Stimulated activated CD4-positive, alpha-beta T cell treated with anti-CD3 and anti-CD28 coated beads, TNF-alpha, amount 100 ng/mL, for 1 hour (primary cell): ENCODE measurements around the gene HBA2.
"Not testable (repeated sequence)": the region's sequence is repeated elsewhere in the genome, so short reads cannot be mapped to it uniquely, and the experiment has no call there.

ENCODE experiments used
- DNase-seq, 3 donors: peaks; one replicate each; pipeline ENCODE4 v3.0.0-alpha.2; 2020; ENCODE audit warnings: low read depth in 3 of 3, low spot score in 1 of 3

The HBA2 gene

GRCh38 chr16:154217-155030 is 18.3 kb upstream of the HBA2 start:
- DNase-seq, result no peak

DNA sequence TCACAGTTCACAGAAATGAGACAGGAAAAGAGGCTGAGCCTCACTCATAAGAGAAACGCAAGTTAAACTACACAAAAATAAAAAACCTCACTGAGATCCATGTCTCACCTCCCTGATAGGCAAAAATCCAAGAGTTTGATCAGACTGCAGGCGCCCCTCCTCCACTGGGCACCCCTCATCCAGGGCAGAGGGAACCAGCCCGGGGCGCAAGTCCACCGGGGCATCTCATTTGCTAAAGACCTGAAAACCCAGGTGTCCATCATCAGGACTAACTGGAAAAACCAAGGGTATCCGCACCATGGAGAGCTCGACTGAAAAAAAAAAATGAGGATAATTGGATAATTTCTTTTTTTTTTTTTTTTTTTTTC is 17.7 kb upstream of the HBA2 start:
- no peak for DNase-seq

GRCh38 chr16:159136-159849 is 13.4 kb upstream of the HBA2 start:
- DNase-seq, result no peak

DNA sequence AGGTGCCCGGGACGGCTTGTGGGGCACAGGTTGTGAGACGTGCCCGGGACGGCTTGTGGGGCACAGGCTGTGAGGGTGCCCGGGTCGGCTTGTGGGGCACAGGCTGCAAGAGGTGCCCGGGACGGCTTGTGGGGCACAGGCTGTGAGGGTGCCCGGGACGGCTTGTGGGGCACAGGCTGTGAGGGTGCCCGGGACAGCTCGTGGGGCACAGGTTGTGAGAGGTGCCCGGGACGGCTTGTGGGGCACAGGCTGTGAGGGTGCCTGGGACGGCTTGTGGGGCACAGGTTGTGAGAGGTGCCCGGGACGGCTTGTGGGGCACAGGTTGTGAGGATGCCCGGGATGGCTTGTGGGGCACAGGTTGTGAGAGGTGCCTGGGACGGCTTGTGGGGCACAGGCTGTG is 12.4 kb upstream of the HBA2 start:
- not testable (repeated sequence) for DNase-seq

- DNase-seq, result no peak
Measured at GRCh38 chr16:160691-161190, 11.9 kb upstream of the HBA2 start.

GRCh38 chr16:162271-162991 is 10.2 kb upstream of the HBA2 start:
- no peak for DNase-seq

- not testable (repeated sequence) for DNase-seq
Measured at GRCh38 chr16:163139-163538, 9.5 kb upstream of the HBA2 start.

DNA sequence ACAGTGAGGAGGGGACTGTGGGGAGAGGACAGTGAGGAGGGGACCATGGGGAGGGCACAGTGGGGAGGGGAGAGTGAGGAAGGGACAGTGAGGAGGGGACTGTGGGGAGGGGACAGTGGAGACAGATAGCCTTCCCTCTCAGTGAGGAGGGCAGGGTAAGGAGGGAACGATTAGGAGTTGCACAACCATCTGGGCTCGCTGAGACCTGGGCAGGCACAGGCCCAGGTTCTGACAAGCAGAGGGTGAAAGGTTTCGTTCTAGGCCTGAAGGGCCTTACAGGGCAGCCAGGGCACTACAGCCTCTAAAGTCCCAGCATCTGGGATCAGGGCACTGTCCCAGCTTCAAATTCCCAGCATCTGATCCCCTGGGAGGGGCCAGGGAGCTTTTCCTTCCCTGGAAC is 9.0 kb upstream of the HBA2 start:
- not testable (repeated sequence) for DNase-seq

GRCh38 chr16:164134-164823 is 8.4 kb upstream of the HBA2 start:
- not testable (repeated sequence) for DNase-seq

- DNase-seq, result no peak
Measured at GRCh38 chr16:164827-165538, 7.7 kb upstream of the HBA2 start.

- no peak for DNase-seq
Measured at GRCh38 chr16:165539-166374, 6.9 kb upstream of the HBA2 start, which contains the start of gene HBM. TSS of gene HBM (plus strand) at chr16:165978. CDS start at chr16:165998, 20 bp downstream.

GRCh38 chr16:166375-167121 is 6.1 kb upstream of the HBA2 start:
- DNase-seq, result no peak

- no peak for DNase-seq
Measured at GRCh38 chr16:167122-167690, 5.5 kb upstream of the HBA2 start.

GRCh38 chr16:168424-168823 is 4.3 kb upstream of the HBA2 start:
- DNase-seq, result no peak

DNA sequence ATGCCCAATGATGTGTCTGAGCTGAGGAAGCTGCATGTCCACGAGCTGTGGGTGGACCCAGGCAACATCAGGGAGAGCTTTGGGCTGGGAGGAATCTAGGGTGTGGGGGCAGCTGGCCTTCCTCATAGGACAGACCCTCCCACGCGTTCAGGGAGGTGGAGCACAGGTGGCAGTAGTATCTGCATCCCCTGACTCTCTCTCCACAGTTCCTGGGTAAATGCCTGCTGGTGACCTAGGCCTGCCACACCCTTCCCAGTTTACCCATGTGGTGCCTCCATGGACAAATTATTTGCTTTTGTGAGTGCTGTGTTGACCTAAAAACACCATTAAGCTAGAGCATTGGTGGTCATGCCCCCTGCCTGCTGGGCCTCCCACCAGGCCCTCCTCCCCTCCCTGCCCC is 3.7 kb upstream of the HBA2 start:
- no peak for DNase-seq

DNA sequence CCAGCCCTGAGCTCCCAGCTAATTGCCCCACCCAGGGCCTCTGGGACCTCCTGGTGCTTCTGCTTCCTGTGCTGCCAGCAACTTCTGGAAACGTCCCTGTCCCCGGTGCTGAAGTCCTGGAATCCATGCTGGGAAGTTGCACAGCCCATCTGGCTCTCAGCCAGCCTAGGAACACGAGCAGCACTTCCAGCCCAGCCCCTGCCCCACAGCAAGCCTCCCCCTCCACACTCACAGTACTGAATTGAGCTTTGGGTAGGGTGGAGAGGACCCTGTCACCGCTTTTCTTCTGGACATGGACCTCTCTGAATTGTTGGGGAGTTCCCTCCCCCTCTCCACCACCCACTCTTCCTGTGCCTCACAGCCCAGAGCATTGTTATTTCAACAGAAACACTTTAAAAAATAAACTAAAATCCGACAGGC is 2.6 kb upstream of the HBA2 start:
- not testable (repeated sequence) for DNase-seq

- DNase-seq, result no peak
Measured at GRCh38 chr16:170788-171187, 1.9 kb upstream of the HBA2 start.

DNA sequence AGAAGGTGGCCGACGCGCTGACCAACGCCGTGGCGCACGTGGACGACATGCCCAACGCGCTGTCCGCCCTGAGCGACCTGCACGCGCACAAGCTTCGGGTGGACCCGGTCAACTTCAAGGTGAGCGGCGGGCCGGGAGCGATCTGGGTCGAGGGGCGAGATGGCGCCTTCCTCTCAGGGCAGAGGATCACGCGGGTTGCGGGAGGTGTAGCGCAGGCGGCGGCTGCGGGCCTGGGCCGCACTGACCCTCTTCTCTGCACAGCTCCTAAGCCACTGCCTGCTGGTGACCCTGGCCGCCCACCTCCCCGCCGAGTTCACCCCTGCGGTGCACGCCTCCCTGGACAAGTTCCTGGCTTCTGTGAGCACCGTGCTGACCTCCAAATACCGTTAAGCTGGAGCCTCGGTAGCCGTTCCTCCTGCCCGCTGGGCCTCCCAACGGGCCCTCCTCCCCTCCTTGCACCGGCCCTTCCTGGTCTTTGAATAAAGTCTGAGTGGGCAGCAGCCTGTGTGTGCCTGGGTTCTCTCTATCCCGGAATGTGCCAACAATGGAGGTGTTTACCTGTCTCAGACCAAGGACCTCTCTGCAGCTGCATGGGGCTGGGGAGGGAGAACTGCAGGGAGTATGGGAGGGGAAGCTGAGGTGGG is 657 bp downstream of the HBA2 start:
- DNase-seq, result not testable (repeated sequence)
